ENCODE measurements around the gene SORCS2. TPM values are rescaled to one million over a fixed set of nuclear protein-coding genes. Genes with fewer than 3 reads are reported as not detected.

SORCS2 gene
- total and polyA plus RNA-seq, 2 of the 4 experiments (the other 2 are of a cell fraction), result 0.36 to 0.62 TPM

- Histone ChIP-seq H2AFZ (replicated peaks; ENCODE audit: low read length, poor library complexity) (no peak overlapping the region), H2BK5ac (ENCODE audit: low read depth, low read length, poor library complexity, severe bottlenecking) (no peak overlapping the region), H3K9ac (ENCODE audit: low read depth, low read length) (no peak overlapping the region), H3K4me3 (ENCODE audit: insufficient read depth, low read depth, low read length) (no peak overlapping the region), H4K5ac (ENCODE audit: low read depth, low read length) (no peak overlapping the region), H3K27me3 (ENCODE audit: control insufficient read depth, insufficient read depth, low read length) (no peaks in the 10 kb centered on the region), H2BK15ac (ENCODE audit: low read depth, low read length) (no peak overlapping the region), H3K4me2 (ENCODE audit: low read depth, low read length) (no peak overlapping the region), H4K8ac (ENCODE audit: low read depth in 2 of 2, low read length in 2 of 2) (no peak overlapping the region), H2BK120ac (ENCODE audit: low read depth, low read length) (no peak overlapping the region), H2AK9ac (replicated peaks; ENCODE audit: low read depth, low read length, poor library complexity) (no peak overlapping the region), H3K79me1 (ENCODE audit: low read depth in 1 of 2, low read length in 2 of 2) (peaks cover 28 to 76% of the 10 kb centered on the region in 2 experiments), H3K18ac (ENCODE audit: low read depth, low read length) (no peak overlapping the region), H3K4ac (ENCODE audit: low read depth, low read length) (no peak overlapping the region), H3K56ac (ENCODE audit: extremely low read depth, insufficient read depth, low read length) (no peak overlapping the region), H2BK20ac (ENCODE audit: low read depth, low read length) (no peak overlapping the region), H3K9me3 (ENCODE audit: control insufficient read depth, insufficient read depth, low read length) (no peaks in the 10 kb centered on the region), H3K27ac (ENCODE audit: insufficient read depth, low read length) (no peak overlapping the region), H4K91ac (ENCODE audit: insufficient read depth, low read depth, low read length) (no peak overlapping the region), H3K23ac (ENCODE audit: low read depth, low read length) (no peak overlapping the region), H4K20me1 (ENCODE audit: insufficient read depth, low read length) (peaks cover 30% of the 10 kb centered on the region), H3K4me1 (ENCODE audit: control insufficient read depth, insufficient read depth, low read length) (peaks cover 12% of the 10 kb centered on the region), H3K36me3 (ENCODE audit: control insufficient read depth, insufficient read depth, low read length) (peaks cover 63% of the 10 kb centered on the region), H2AK5ac (ENCODE audit: low read depth, low read length) (no peak overlapping the region), H3K14ac (replicated peaks; ENCODE audit: low read depth, low read length) (no peak overlapping the region), H3K9me1 (ENCODE audit: insufficient read depth, low read length) (peaks cover 11% of the 10 kb centered on the region)
- no TSS peak for BruUV-seq (replicated peaks)
- ATAC-seq (ENCODE audit: low read depth) (no peak), DNase-seq (peak; percentile 51)
- intact Hi-C loops (cut with micrococcal nuclease) (no loop called here), dilution Hi-C loops (cut with HindIII; ENCODE audit: low sequenced_read_pairs, unreplicated experiment) (no loop called here), in situ Hi-C loops (cut with MboI; ENCODE audit: low sequenced_read_pairs) (no loop called here)
- ChIA-PET POLR2A (ENCODE audit: unreplicated experiment) (no interaction called here), CTCF (no interaction called here)
- TF ChIP-seq NFE2L2 (IDR thresholded peaks at IDR 0.05; ENCODE audit: low read depth, low read length) (no peak), FOS (IDR thresholded peaks at IDR 0.05; ENCODE audit: low read depth, low read length) (no peak), SMC3 (IDR thresholded peaks at IDR 0.05; ENCODE audit: low read depth, low read length) (no peak), BHLHE40 (IDR thresholded peaks at IDR 0.05; ENCODE audit: low read depth, low read length) (no peak), RCOR1 (IDR thresholded peaks at IDR 0.05; ENCODE audit: insufficient replicate concordance, low read length) (no peak), RFX5 (IDR thresholded peaks at IDR 0.05; ENCODE audit: low read depth, low read length) (no peak), MAFK (IDR thresholded peaks at IDR 0.05; ENCODE audit: low read depth, low read length) (no peak), RAD21 (IDR thresholded peaks at IDR 0.05; ENCODE audit: low read length) (no peak), CEBPB (IDR thresholded peaks at IDR 0.05; ENCODE audit: low read depth, low read length) (no peak), MAZ (IDR thresholded peaks at IDR 0.05; ENCODE audit: borderline replicate concordance, low read depth, low read length) (no peak), POLR2A (IDR thresholded peaks at IDR 0.05; ENCODE audit: low read depth, low read length) (no peak), MXI1 (IDR thresholded peaks at IDR 0.05; ENCODE audit: borderline replicate concordance, low read depth, low read length) (no peak), CHD1 (IDR thresholded peaks at IDR 0.05; ENCODE audit: low read depth, low read length) (no peak)
- TF ChIP-seq, protein P1, sequence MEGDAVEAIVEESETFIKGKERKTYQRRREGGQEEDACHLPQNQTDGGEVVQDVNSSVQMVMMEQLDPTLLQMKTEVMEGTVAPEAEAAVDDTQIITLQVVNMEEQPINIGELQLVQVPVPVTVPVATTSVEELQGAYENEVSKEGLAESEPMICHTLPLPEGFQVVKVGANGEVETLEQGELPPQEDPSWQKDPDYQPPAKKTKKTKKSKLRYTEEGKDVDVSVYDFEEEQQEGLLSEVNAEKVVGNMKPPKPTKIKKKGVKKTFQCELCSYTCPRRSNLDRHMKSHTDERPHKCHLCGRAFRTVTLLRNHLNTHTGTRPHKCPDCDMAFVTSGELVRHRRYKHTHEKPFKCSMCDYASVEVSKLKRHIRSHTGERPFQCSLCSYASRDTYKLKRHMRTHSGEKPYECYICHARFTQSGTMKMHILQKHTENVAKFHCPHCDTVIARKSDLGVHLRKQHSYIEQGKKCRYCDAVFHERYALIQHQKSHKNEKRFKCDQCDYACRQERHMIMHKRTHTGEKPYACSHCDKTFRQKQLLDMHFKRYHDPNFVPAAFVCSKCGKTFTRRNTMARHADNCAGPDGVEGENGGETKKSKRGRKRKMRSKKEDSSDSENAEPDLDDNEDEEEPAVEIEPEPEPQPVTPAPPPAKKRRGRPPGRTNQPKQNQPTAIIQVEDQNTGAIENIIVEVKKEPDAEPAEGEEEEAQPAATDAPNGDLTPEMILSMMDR (conservative IDR thresholded peaks at IDR 0.05; ENCODE audit: low read depth, low read length), result no peak
- TF ChIP-seq, protein P2, sequence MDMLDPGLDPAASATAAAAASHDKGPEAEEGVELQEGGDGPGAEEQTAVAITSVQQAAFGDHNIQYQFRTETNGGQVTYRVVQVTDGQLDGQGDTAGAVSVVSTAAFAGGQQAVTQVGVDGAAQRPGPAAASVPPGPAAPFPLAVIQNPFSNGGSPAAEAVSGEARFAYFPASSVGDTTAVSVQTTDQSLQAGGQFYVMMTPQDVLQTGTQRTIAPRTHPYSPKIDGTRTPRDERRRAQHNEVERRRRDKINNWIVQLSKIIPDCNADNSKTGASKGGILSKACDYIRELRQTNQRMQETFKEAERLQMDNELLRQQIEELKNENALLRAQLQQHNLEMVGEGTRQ (IDR thresholded peaks at IDR 0.05; ENCODE audit: low read depth, low read length), result no peak
- TF ChIP-seq, protein P3, sequence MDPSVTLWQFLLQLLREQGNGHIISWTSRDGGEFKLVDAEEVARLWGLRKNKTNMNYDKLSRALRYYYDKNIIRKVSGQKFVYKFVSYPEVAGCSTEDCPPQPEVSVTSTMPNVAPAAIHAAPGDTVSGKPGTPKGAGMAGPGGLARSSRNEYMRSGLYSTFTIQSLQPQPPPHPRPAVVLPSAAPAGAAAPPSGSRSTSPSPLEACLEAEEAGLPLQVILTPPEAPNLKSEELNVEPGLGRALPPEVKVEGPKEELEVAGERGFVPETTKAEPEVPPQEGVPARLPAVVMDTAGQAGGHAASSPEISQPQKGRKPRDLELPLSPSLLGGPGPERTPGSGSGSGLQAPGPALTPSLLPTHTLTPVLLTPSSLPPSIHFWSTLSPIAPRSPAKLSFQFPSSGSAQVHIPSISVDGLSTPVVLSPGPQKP (IDR thresholded peaks at IDR 0.05; ENCODE audit: borderline replicate concordance, low read depth, low read length), result no peak
- WGBS, 2 experiments (ENCODE audit: extremely low coverage in 2 of 2, insufficient read length in 1 of 2), result no CpG with 5 or more reads among the region's 11 CpGs
These were observed 592.7 kb downstream of the SORCS2 start for GRCh38 chr4:7785017-7785416.
